Activated naive CD4-positive, alpha-beta T cell (primary cell): ENCODE measurements around the gene POU2AF3.
"Not testable (repeated sequence)": the region's sequence is repeated elsewhere in the genome, so short reads cannot be mapped to it uniquely, and the experiment has no call there.

Experiments used
- DNase-seq, 4 experiments: peaks; one replicate each; lab custom pipeline; 2025; lab: John Stamatoyannopoulos, UW

POU2AF3 gene

GRCh38 chr11:111298413-111299100 is at the start of gene POU2AF3:
POU2AF3 (plus strand) TSS chr11:111298546; CDS start chr11:111298582, 36 bp downstream.
- DNase-seq, result no peak

- no peak for DNase-seq
Measured at GRCh38 chr11:111250936-111251335, 47.4 kb upstream of the POU2AF3 start.

- no peak for DNase-seq
Measured at GRCh38 chr11:111253131-111253530, 45.2 kb upstream of the POU2AF3 start.

GRCh38 chr11:111253630-111254029 is 44.7 kb upstream of the POU2AF3 start:
- DNase-seq, result no peak

- DNase-seq, result no peak
Measured at GRCh38 chr11:111258046-111258445, 40.3 kb upstream of the POU2AF3 start.

- no peak for DNase-seq
Measured at GRCh38 chr11:111259896-111260295, 38.5 kb upstream of the POU2AF3 start.

- DNase-seq, result no peak
Measured at GRCh38 chr11:111260811-111261210, 37.5 kb upstream of the POU2AF3 start.

- DNase-seq, result no peak
Measured at GRCh38 chr11:111264646-111265045, 33.7 kb upstream of the POU2AF3 start.

GRCh38 chr11:111265421-111265820 is 32.9 kb upstream of the POU2AF3 start:
- no peak for DNase-seq

GRCh38 chr11:111268303-111268702 is 30.0 kb upstream of the POU2AF3 start:
- not testable (repeated sequence) for DNase-seq

- DNase-seq, result no peak
Measured at GRCh38 chr11:111269146-111269868, 29.0 kb upstream of the POU2AF3 start.

GRCh38 chr11:111272420-111272819 is 25.9 kb upstream of the POU2AF3 start:
- DNase-seq, result no peak

- no peak for DNase-seq
Measured at GRCh38 chr11:111282562-111283075, 15.7 kb upstream of the POU2AF3 start.

GRCh38 chr11:111283945-111284481 is 14.3 kb upstream of the POU2AF3 start:
- no peak for DNase-seq

- no peak for DNase-seq
Measured at GRCh38 chr11:111285189-111286091, 12.9 kb upstream of the POU2AF3 start.

- DNase-seq, result no peak
Measured at GRCh38 chr11:111291764-111292163, 6.6 kb upstream of the POU2AF3 start.

- DNase-seq, result not testable (repeated sequence)
Measured at GRCh38 chr11:111292408-111292807, 5.9 kb upstream of the POU2AF3 start.

GRCh38 chr11:111296196-111296595 is 2.1 kb upstream of the POU2AF3 start:
- no peak for DNase-seq

GRCh38 chr11:111297696-111298095 is 650 bp upstream of the POU2AF3 start:
- no peak for DNase-seq

GRCh38 chr11:111299101-111300026 is 1.0 kb downstream of the POU2AF3 start:
- no peak for DNase-seq

- DNase-seq, result no peak
Measured at GRCh38 chr11:111300569-111300968, 2.2 kb downstream of the POU2AF3 start.
